Measurements from ENCODE around the gene TNS3. TPM values are rescaled to one million over a fixed set of nuclear protein-coding genes. Genes with fewer than 3 reads are reported as not detected.
A peak's percentile ranks its signal among the peaks of the same experiment; 100 is the strongest.

TNS3 gene
- total and polyA plus RNA-seq, 9 of the 15 experiments (the other 6 are each of a cell fraction or from before 2014, with no cell fraction given) = 0.20 TPM; not detected in 8

GRCh38 chr7:47573758-47574481, 8.0 kb downstream of the TNS3 start:
- Histone ChIP-seq H3K27ac (ENCODE audit: extremely low read depth, low read depth, low read length) (no peak overlapping the region), H3K9ac (ENCODE audit: insufficient read depth in 1 of 2, low read depth in 2 of 2, low read length in 2 of 2) (no peak overlapping the region), H3K9me3 (replicated peaks; ENCODE audit: control insufficient read depth, insufficient read depth, low read depth, low read length) (no peaks in the 10 kb centered on the region), H3K79me2 (ENCODE audit: control insufficient read depth, insufficient read depth, low read length) (no peaks in the 10 kb centered on the region), H3K4me3 (no peak overlapping the region), H3K36me3 (ENCODE audit: control insufficient read depth, insufficient read depth, low read length) (no peaks in the 10 kb centered on the region), H2AFZ (ENCODE audit: low read depth, low read length) (no peak overlapping the region), H3K4me1 (replicated peaks in 1 of 2; ENCODE audit: control insufficient read depth in 2 of 2, insufficient read depth in 2 of 2, low read length in 2 of 2) (no peaks in the 10 kb centered on the region), H3K4me2 (ENCODE audit: insufficient read depth, low read length) (no peak overlapping the region), H4K20me1 (replicated peaks; ENCODE audit: control insufficient read depth, insufficient read depth, low read length) (no peaks in the 10 kb centered on the region), H3K27me3 (ENCODE audit: control insufficient read depth in 2 of 2, insufficient read depth in 2 of 2, low read length in 2 of 2) (peaks cover 10 to 60% of the 10 kb centered on the region in 2 experiments), H3K9me1 (ENCODE audit: control insufficient read depth, insufficient read depth, low read length) (no peaks in the 10 kb centered on the region)
- CTCF ChIA-PET (ENCODE audit: low intra/inter-chr PET ratio) = no interaction called here
- under 1% methylated on average over 11 of the region's 11 CpGs for WGBS (ENCODE audit: insufficient coverage, low coverage, missing lambda C conversion rate)
- in situ Hi-C loops (cut with MboI) (no loop called here), intact Hi-C loops (cut with micrococcal nuclease) (no loop called here)
- DNase-seq (ENCODE audit: extremely low read depth in 1 of 4, low spot score in 3 of 4) (no peak), FAIRE-seq (no peak), ATAC-seq (no peak)
- no TSS peak for BruUV-seq (replicated peaks)
- TF ChIP-seq NCOA4 (IDR thresholded peaks at IDR 0.05; ENCODE audit: partially characterized antibody) (no peak), MEIS2 (IDR thresholded peaks at IDR 0.05; ENCODE audit: partially characterized antibody) (peak; percentile 79), NR2C2 (CRISPR knock-in tag; IDR thresholded peaks at IDR 0.05) (no peak), NR2C2 (tag; IDR thresholded peaks at IDR 0.05) (no peak), ZNF384 (IDR thresholded peaks at IDR 0.05; ENCODE audit: low read depth, low read length) (no peak), TGIF2 (CRISPR knock-in tag; IDR thresholded peaks at IDR 0.05) (no peak), ZNF583 (CRISPR knock-in tag; IDR thresholded peaks at IDR 0.05) (no peak), PHF20 (IDR thresholded peaks at IDR 0.05; ENCODE audit: partially characterized antibody) (no peak), PBX2 (CRISPR knock-in tag; IDR thresholded peaks at IDR 0.05; ENCODE audit: low read depth) (no peak), PBX2 (tag; conservative IDR thresholded peaks at IDR 0.05; ENCODE audit: low read depth) (peak; percentile 84), MYNN (IDR thresholded peaks at IDR 0.05) (no peak), MYNN (CRISPR knock-in tag; IDR thresholded peaks at IDR 0.05) (no peak)
- POLR2A ChIA-PET = no interaction called here
